CD14-positive monocyte (primary cell): ENCODE measurements around the gene CAP2. TPM values are rescaled to one million over a fixed set of nuclear protein-coding genes. Genes with fewer than 3 reads are reported as not detected.

Experiments used
- DNase-seq, 3 donors: peaks; one replicate each; pipeline ENCODE4 v3.0.0-alpha.2; 2011 to 2022
- H2AFZ ChIP-seq: 2 replicates; pipeline ENCODE4 v1.6.0; 2012; ENCODE audit warnings: mild to moderate bottlenecking, low read depth, low read length, inconsistent platforms; ENCODE audit not compliant: insufficient read depth, poor library complexity, severe bottlenecking
- H3K27ac ChIP-seq, 2 donors: 1 replicate in 1 of 2; 2 replicates in 1 of 2; pipeline ENCODE4 v1.5.1; 2012 to 2013; ENCODE audit warnings: low read length in 2 of 2, control low read depth in 1 of 2, inconsistent platforms in 1 of 2, low read depth in 1 of 2, mild to moderate bottlenecking in 1 of 2
- H3K27me3 ChIP-seq, 2 donors: one replicate each; pipeline versions ENCODE4 v1.6.0 to v1.6.1; 2011 to 2013; ENCODE audit warnings: low read length in 2 of 2; ENCODE audit not compliant: control insufficient read depth in 2 of 2, insufficient read depth in 2 of 2
- H3K36me3 ChIP-seq, 2 donors: replicated peaks in 1 of 2; 1 replicate in 1 of 2; 2 replicates in 1 of 2; pipeline versions ENCODE4 v1.5.1 to v1.6.1; 2012 to 2013; ENCODE audit warnings: low read length in 2 of 2, control low read depth in 1 of 2, inconsistent platforms in 1 of 2, mild to moderate bottlenecking in 1 of 2; ENCODE audit not compliant: insufficient read depth in 2 of 2, control insufficient read depth in 1 of 2
- H3K4me1 ChIP-seq, 2 donors: 1 replicate in 1 of 2; 2 replicates in 1 of 2; pipeline versions ENCODE4 v1.5.1 to v1.6.1; 2012 to 2013; ENCODE audit warnings: low read length in 2 of 2, control low read depth in 1 of 2, inconsistent platforms in 1 of 2, mild to moderate bottlenecking in 1 of 2, moderate library complexity in 1 of 2; ENCODE audit not compliant: insufficient read depth in 2 of 2, control insufficient read depth in 1 of 2
- H3K4me2 ChIP-seq: replicated peaks from 2 replicates; pipeline ENCODE3; 2012; ENCODE audit warnings: low read length, moderate library complexity, mild to moderate bottlenecking; ENCODE audit not compliant: poor library complexity, severe bottlenecking; ENCODE audit errors: extremely low read depth
- H3K4me3 ChIP-seq, 3 experiments: fragments of 200-600 bp in 1 of 3; sonication (generic) in 1 of 3; replicated peaks in 1 of 3; 1 replicate in 2 of 3; 2 replicates in 1 of 3; pipeline ENCODE4 v1.5.1; 2011 to 2013; ENCODE audit warnings: low read length in 3 of 3, mild to moderate bottlenecking in 3 of 3, control low read depth in 2 of 3, low read depth in 2 of 3, inconsistent platforms in 1 of 3, moderate library complexity in 1 of 3
- H3K79me2 ChIP-seq: 2 replicates; pipeline ENCODE4 v1.6.0; 2012; ENCODE audit warnings: mild to moderate bottlenecking, control low read depth, inconsistent platforms, low read length, moderate library complexity; ENCODE audit not compliant: insufficient read depth
- H3K9ac ChIP-seq: 2 replicates; pipeline ENCODE4 v1.6.0; 2017; ENCODE audit warnings: low read length, mild to moderate bottlenecking; ENCODE audit not compliant: insufficient read depth, poor library complexity, severe bottlenecking
- H3K9me3 ChIP-seq, 2 donors: replicated peaks in 1 of 2; 1 replicate in 1 of 2; 2 replicates in 1 of 2; pipeline versions ENCODE4 v1.5.1 to v1.6.1; 2012 to 2013; ENCODE audit warnings: low read length in 2 of 2, control low read depth in 1 of 2; ENCODE audit not compliant: control insufficient read depth in 1 of 2, insufficient read depth in 1 of 2
- H4K20me1 ChIP-seq: 2 replicates; pipeline ENCODE4 v1.6.0; 2012; ENCODE audit warnings: mild to moderate bottlenecking, low read length, control low read depth, moderate library complexity; ENCODE audit not compliant: insufficient read depth
- H3K27ac Mint-ChIP-seq, 7 donors: one replicate each; pipeline ENCODE4 v1.8.0; 2020; ENCODE audit warnings: mild to moderate bottlenecking in 7 of 7, mixed read lengths in 7 of 7, moderate library complexity in 6 of 7, inconsistent platforms in 2 of 7
- H3K27me3 Mint-ChIP-seq, 3 donors: one replicate each; pipeline ENCODE4 v1.8.0; 2021 to 2022; ENCODE audit warnings: low read depth in 3 of 3, mild to moderate bottlenecking in 3 of 3, mixed read lengths in 3 of 3, moderate library complexity in 3 of 3, inconsistent platforms in 1 of 3
- H3K36me3 Mint-ChIP-seq, 2 donors: one replicate each; pipeline ENCODE4 v1.8.0; 2020; ENCODE audit warnings: mixed read lengths in 2 of 2, inconsistent platforms in 1 of 2, mild to moderate bottlenecking in 1 of 2
- H3K4me1 Mint-ChIP-seq: one replicate; pipeline ENCODE4 v1.8.0; 2020; ENCODE audit warnings: mild to moderate bottlenecking, mixed read lengths
- H3K4me3 Mint-ChIP-seq, 2 donors: one replicate each; pipeline ENCODE4 v1.8.0; 2020; ENCODE audit warnings: mild to moderate bottlenecking in 2 of 2, mixed read lengths in 2 of 2, moderate library complexity in 1 of 2
- H3K9me3 Mint-ChIP-seq, 7 donors: one replicate each; pipeline ENCODE4 v1.8.0; 2020 to 2022; ENCODE audit warnings: mixed read lengths in 7 of 7, mild to moderate bottlenecking in 6 of 7, moderate library complexity in 6 of 7, inconsistent platforms in 2 of 7
- WGBS: methylation state at CpG from one replicate; pipeline ENCODE4 v1.1.5; 2013; ENCODE audit warnings: missing lambda C conversion rate; ENCODE audit not compliant: insufficient coverage; 5-methylcytosine and 5-hydroxymethylcytosine counted together
- intact Hi-C, 2 donors: fragments of 100-400 bp; cut with micrococcal nuclease; formaldehyde crosslinking; loops; one replicate each; pipeline versions ENCODE4 v1.15.0 to v1.15.1; 2023
- polyA plus RNA-seq, 3 donors: library from polyadenylated mRNA; depleted of rRNA in 1 of 3; unstranded in 2 of 3; stranded (reverse) in 1 of 3; fragments of 300-500 nt in 2 of 3; fragments of >200 nt in 1 of 3; fragmentation: Illumina TruSeq in 2 of 3; gene quantifications; 1 replicate in 2 of 3; 2 replicates in 1 of 3; pipeline ENCODE4 v1.2.3, GENCODE V29; 2012 to 2021
- TF ChIP-seq, protein P1 (sequence below): fragments of 200-600 bp; IDR thresholded peaks from one replicate; pipeline ENCODE4 v1.8.0; 2022; ENCODE audit warnings: antibody characterized with exemption, mild to moderate bottlenecking

The CAP2 gene
- polyA plus RNA-seq, 3 donors: not detected

DNA sequence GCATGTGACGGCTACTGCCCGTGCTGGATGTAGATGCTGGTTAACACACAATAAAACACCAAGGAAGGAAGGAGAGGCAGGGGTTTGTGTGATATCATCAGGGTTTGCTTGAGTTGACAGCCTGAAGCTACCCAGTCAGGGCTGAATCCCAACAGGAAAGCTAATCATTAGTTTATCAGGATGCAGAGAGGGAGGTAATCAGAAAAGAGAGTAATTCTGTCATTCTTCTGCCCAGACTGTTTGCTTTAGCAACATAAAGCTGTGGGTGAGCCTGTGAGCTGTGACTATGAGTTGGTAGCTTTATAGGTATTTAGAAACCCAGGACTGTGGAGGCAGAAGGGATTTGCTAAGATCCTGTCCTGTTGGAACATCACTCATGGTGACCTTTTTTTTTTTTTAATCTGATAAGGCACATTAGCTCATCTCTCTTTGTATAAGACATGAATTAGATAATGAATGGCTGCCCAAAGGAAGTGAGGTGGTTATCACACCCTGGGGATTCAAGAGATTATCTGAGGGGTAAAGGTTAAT lies 79.3 kb downstream of the CAP2 start:
- no peaks in the 10 kb centered on the region for H3K4me1 Mint-ChIP-seq
- H3K9me3 ChIP-seq: no peaks in the 10 kb centered on the region

GRCh38 chr6:17473554-17473953 lies 80.2 kb downstream of the CAP2 start:
- Mint-ChIP-seq H3K9me3 (no peaks in the 10 kb centered on the region), H3K4me3 (no peak overlapping the region), H3K27ac (no peak overlapping the region), H3K36me3 (no peaks in the 10 kb centered on the region), H3K27me3 (peaks cover 1 to 4% (median 3%) of the 10 kb centered on the region in 3 donors), H3K4me1 (no peaks in the 10 kb centered on the region)
- intact Hi-C loops: no loop called here
- H3K36me3 ChIP-seq: no peaks in the 10 kb centered on the region
- TF ChIP-seq, protein P1, sequence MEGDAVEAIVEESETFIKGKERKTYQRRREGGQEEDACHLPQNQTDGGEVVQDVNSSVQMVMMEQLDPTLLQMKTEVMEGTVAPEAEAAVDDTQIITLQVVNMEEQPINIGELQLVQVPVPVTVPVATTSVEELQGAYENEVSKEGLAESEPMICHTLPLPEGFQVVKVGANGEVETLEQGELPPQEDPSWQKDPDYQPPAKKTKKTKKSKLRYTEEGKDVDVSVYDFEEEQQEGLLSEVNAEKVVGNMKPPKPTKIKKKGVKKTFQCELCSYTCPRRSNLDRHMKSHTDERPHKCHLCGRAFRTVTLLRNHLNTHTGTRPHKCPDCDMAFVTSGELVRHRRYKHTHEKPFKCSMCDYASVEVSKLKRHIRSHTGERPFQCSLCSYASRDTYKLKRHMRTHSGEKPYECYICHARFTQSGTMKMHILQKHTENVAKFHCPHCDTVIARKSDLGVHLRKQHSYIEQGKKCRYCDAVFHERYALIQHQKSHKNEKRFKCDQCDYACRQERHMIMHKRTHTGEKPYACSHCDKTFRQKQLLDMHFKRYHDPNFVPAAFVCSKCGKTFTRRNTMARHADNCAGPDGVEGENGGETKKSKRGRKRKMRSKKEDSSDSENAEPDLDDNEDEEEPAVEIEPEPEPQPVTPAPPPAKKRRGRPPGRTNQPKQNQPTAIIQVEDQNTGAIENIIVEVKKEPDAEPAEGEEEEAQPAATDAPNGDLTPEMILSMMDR: no peak
- DNase-seq: no peak
- no peaks in the 10 kb centered on the region for H3K27me3 ChIP-seq
- no peaks in the 10 kb centered on the region for H3K4me1 ChIP-seq
- no peak overlapping the region for H3K9ac ChIP-seq
- H3K27ac ChIP-seq: no peak overlapping the region
- H3K79me2 ChIP-seq: no peaks in the 10 kb centered on the region
- H3K9me3 ChIP-seq: no peaks in the 10 kb centered on the region
- H3K4me2 ChIP-seq: no peak overlapping the region
- no peak overlapping the region for H2AFZ ChIP-seq
- no peaks in the 10 kb centered on the region for H4K20me1 ChIP-seq
- WGBS: no CpG with 5 or more reads among the region's 2 CpGs
- no peak overlapping the region for H3K4me3 ChIP-seq

More for the DNA sequence above, 79.3 kb downstream of the CAP2 start:
- Mint-ChIP-seq H3K9me3 (no peaks in the 10 kb centered on the region), H3K4me3 (no peak overlapping the region), H3K36me3 (no peaks in the 10 kb centered on the region), H3K27me3 (peaks cover 1 to 4% (median 3%) of the 10 kb centered on the region in 3 donors), H3K27ac (no peak overlapping the region)
- intact Hi-C loops: no loop called here
- Histone ChIP-seq H3K4me3 (no peak overlapping the region), H3K27ac (no peak overlapping the region), H4K20me1 (no peaks in the 10 kb centered on the region), H3K27me3 (no peaks in the 10 kb centered on the region), H3K79me2 (no peaks in the 10 kb centered on the region), H3K36me3 (no peaks in the 10 kb centered on the region), H3K9ac (no peak overlapping the region), H3K4me1 (no peaks in the 10 kb centered on the region), H3K4me2 (no peak overlapping the region), H2AFZ (no peak overlapping the region)
- WGBS: no CpG with 5 or more reads among the region's 2 CpGs
- TF ChIP-seq, protein P1: no peak
- DNase-seq: no peak
